HCT116 (cell line): ENCODE measurements around the gene TH.

Source experiments
- CBX3 ChIP-seq: IDR thresholded peaks from 2 replicates; pipeline ENCODE4 v1.6.1; 2012; ENCODE audit warnings: low read depth
- FOSL1 ChIP-seq: IDR thresholded peaks from 2 replicates; pipeline ENCODE4 v1.6.1; 2012; ENCODE audit warnings: low read depth
- MAX ChIP-seq: IDR thresholded peaks from 2 replicates; pipeline ENCODE4 v1.6.1; 2012
- POLR2AphosphoS5 ChIP-seq: IDR thresholded peaks from 2 replicates; pipeline ENCODE4 v1.6.1; 2011; ENCODE audit warnings: mild to moderate bottlenecking, low read depth, low read length, moderate library complexity
- SIN3A ChIP-seq: IDR thresholded peaks from 2 replicates; pipeline ENCODE4 v1.6.1; 2012; ENCODE audit warnings: low read depth
- TF ChIP-seq, protein P1 (sequence below): IDR thresholded peaks from 2 replicates; pipeline ENCODE4 v1.6.1; 2011; ENCODE audit warnings: mild to moderate bottlenecking, low read length, moderate library complexity; ENCODE audit not compliant: insufficient replicate concordance; ENCODE audit errors: extremely low read depth

DNA sequence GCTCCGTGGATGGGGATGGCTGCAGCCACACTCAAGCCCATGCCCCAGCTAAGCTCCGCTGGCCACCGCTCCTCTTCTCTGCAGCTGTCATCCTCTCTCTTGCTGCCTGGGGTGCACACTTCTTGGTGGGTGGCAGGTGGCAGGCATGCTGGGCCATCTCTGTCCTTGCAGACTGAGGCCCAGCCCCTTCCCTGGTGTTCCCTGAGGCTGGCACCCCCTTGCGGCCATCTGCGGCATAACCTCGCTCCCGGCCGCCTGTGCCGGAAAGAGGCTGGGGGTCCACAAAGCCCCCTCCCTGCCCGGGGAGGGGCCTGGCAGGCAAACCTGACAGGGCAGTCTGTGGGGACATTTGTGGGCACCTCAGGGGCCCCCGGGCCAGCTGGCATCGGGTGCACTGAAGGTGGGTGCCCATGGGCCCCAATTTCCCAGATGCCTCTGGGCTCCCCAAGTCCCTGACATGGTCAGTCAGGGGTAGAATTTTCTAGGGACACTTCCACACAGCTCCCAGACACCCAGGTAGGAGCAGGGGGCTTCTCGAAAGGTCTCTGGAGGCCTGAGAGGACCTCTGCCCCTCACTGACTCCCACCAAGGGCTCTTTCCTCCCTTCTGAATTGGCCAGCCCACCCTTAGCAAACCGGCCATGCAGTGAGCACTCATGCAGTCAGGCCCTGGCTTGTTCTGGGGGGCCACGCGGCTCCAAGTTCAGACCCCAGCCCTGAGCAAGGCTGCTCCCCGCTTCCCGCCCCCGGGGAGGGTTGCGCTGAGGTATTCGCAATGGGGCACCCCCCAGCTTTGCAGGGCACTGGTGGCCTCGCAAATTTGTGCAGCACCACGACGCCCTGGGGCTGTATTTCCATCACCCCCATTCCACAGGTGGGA, 23.5 kb upstream of the TH start:
- TF ChIP-seq, protein P1, sequence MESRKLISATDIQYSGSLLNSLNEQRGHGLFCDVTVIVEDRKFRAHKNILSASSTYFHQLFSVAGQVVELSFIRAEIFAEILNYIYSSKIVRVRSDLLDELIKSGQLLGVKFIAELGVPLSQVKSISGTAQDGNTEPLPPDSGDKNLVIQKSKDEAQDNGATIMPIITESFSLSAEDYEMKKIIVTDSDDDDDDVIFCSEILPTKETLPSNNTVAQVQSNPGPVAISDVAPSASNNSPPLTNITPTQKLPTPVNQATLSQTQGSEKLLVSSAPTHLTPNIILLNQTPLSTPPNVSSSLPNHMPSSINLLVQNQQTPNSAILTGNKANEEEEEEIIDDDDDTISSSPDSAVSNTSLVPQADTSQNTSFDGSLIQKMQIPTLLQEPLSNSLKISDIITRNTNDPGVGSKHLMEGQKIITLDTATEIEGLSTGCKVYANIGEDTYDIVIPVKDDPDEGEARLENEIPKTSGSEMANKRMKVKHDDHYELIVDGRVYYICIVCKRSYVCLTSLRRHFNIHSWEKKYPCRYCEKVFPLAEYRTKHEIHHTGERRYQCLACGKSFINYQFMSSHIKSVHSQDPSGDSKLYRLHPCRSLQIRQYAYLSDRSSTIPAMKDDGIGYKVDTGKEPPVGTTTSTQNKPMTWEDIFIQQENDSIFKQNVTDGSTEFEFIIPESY = no peak
- TF ChIP-seq CBX3 = no peak
- TF ChIP-seq FOSL1 = no peak
- TF ChIP-seq MAX = no peak
- no peak for TF ChIP-seq POLR2AphosphoS5
- no peak for TF ChIP-seq SIN3A
